Measurements from ENCODE around the gene CDAN1.
A peak's percentile ranks its signal among the peaks of the same experiment; 100 is the strongest.

Gene CDAN1

DNA sequence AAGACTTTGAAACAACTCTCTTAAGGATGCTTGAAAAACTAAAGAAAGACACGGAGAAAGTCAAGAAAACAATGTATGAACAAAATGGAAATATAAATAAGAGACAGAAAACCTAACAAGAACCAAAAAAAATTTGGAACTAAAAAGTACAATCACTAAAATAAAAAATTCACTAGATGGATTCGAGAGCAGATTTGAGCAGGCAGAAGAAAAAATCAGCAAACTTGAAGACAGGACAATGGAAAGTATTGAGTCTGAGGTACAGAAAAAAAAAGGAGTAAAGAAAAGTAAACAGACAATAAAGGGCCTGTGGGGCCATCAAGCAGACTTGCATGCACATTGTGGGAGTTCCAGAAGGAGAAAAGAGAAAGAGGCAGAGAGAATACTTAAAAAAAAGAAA, 13.4 kb upstream of the CDAN1 start:
- DNase-seq (ENCODE audit: low read depth in 1 of 2, low spot score in 1 of 2), result no peak
- in situ Hi-C loops (cut with HindIII; ENCODE audit: low pct_unique_long_range_greater_than_20kb, low sequenced_read_pairs), result no loop called here
- no peak for TF ChIP-seq JUND (IDR thresholded peaks at IDR 0.05; ENCODE audit: low read depth)

DNA sequence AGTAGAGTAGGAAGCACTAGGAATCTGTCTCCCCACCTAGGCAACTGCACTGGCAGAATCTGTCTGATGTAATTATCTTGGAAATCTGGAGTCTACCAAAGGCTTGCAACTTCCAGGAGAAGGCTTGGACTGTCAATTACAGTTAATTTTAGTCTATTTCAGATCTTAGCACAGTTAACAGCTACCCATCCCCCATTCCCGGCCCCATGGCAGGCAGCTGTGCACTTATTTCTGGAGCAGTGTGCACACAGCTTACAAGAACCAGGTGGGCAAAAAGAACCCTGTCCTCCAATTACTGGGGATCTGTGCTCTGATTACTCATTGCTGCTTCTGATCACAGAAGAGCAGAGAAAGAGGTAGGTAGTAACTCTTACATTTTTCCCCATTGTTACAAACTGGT, 12.3 kb upstream of the CDAN1 start:
- in situ Hi-C loops (cut with HindIII; ENCODE audit: low pct_unique_long_range_greater_than_20kb, low sequenced_read_pairs), result no loop called here
- TF ChIP-seq JUND (IDR thresholded peaks at IDR 0.05; ENCODE audit: low read depth), result no peak
- DNase-seq (ENCODE audit: low read depth in 1 of 2, low spot score in 1 of 2), result no peak

- DNase-seq (ENCODE audit: low read depth in 1 of 2, low spot score in 1 of 2), result no peak
- no peak for TF ChIP-seq JUND (IDR thresholded peaks at IDR 0.05; ENCODE audit: low read depth)
- in situ Hi-C loops (cut with HindIII; ENCODE audit: low pct_unique_long_range_greater_than_20kb, low sequenced_read_pairs), result no loop called here
These were observed 7.3 kb upstream of the CDAN1 start for GRCh38 chr15:42744195-42744594.

GRCh38 chr15:42742149-42742548, 5.2 kb upstream of the CDAN1 start:
- no peak for TF ChIP-seq JUND (IDR thresholded peaks at IDR 0.05; ENCODE audit: low read depth)
- in situ Hi-C loops (cut with HindIII; ENCODE audit: low pct_unique_long_range_greater_than_20kb, low sequenced_read_pairs), result no loop called here
- DNase-seq (ENCODE audit: low read depth in 1 of 2, low spot score in 1 of 2), result no peak

DNA sequence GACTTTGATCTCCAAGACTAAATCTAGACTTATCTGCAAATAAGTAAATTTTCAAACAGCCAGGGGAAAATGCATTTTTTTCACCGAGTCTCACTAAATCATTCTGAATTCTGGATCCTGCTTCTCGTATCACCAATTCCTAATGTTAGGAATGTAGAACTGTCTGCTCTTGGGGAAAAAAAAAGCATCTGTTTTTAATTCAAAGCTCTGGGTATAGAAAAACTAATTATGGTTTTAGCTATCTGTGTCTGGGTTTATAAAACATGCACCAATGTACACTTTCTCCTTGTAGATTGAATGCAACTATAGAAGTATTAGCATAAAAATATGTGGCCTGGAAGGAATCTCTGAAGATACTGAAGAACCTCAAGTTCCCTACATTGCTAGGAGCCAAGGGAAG, 4.8 kb upstream of the CDAN1 start:
- in situ Hi-C loops (cut with HindIII; ENCODE audit: low pct_unique_long_range_greater_than_20kb, low sequenced_read_pairs), result no loop called here
- DNase-seq (ENCODE audit: low read depth in 1 of 2, low spot score in 1 of 2), result no peak
- TF ChIP-seq JUND (IDR thresholded peaks at IDR 0.05; ENCODE audit: low read depth), result no peak

- in situ Hi-C loops (cut with HindIII; ENCODE audit: low pct_unique_long_range_greater_than_20kb, low sequenced_read_pairs), result no loop called here
- DNase-seq (ENCODE audit: low read depth in 1 of 2, low spot score in 1 of 2), result peak in 1 of 2 experiments; percentile 48
- no peak for TF ChIP-seq JUND (IDR thresholded peaks at IDR 0.05; ENCODE audit: low read depth)
These were observed 801 bp upstream of the CDAN1 start for GRCh38 chr15:42737529-42738328.

GRCh38 chr15:42736178-42736792, 643 bp downstream of the CDAN1 start:
- DNase-seq (ENCODE audit: low read depth in 1 of 2, low spot score in 1 of 2), result no peak
- in situ Hi-C loops (cut with HindIII; ENCODE audit: low pct_unique_long_range_greater_than_20kb, low sequenced_read_pairs), result no loop called here
- TF ChIP-seq JUND (IDR thresholded peaks at IDR 0.05; ENCODE audit: low read depth), result no peak

GRCh38 chr15:42735382-42736165, 1.4 kb downstream of the CDAN1 start:
- no peak for DNase-seq (ENCODE audit: low read depth in 1 of 2, low spot score in 1 of 2)
- in situ Hi-C loops (cut with HindIII; ENCODE audit: low pct_unique_long_range_greater_than_20kb, low sequenced_read_pairs), result no loop called here
- no peak for TF ChIP-seq JUND (IDR thresholded peaks at IDR 0.05; ENCODE audit: low read depth)

- TF ChIP-seq JUND (IDR thresholded peaks at IDR 0.05; ENCODE audit: low read depth), result no peak
- DNase-seq (ENCODE audit: low read depth in 1 of 2, low spot score in 1 of 2), result no peak
- in situ Hi-C loops (cut with HindIII; ENCODE audit: low pct_unique_long_range_greater_than_20kb, low sequenced_read_pairs), result no loop called here
These were observed 2.8 kb downstream of the CDAN1 start for GRCh38 chr15:42734076-42734672.

- TF ChIP-seq JUND (IDR thresholded peaks at IDR 0.05; ENCODE audit: low read depth), result no peak
- in situ Hi-C loops (cut with HindIII; ENCODE audit: low pct_unique_long_range_greater_than_20kb, low sequenced_read_pairs), result no loop called here
- no peak for DNase-seq (ENCODE audit: low read depth in 1 of 2, low spot score in 1 of 2)
These were observed 3.9 kb downstream of the CDAN1 start for GRCh38 chr15:42733027-42733426.

DNA sequence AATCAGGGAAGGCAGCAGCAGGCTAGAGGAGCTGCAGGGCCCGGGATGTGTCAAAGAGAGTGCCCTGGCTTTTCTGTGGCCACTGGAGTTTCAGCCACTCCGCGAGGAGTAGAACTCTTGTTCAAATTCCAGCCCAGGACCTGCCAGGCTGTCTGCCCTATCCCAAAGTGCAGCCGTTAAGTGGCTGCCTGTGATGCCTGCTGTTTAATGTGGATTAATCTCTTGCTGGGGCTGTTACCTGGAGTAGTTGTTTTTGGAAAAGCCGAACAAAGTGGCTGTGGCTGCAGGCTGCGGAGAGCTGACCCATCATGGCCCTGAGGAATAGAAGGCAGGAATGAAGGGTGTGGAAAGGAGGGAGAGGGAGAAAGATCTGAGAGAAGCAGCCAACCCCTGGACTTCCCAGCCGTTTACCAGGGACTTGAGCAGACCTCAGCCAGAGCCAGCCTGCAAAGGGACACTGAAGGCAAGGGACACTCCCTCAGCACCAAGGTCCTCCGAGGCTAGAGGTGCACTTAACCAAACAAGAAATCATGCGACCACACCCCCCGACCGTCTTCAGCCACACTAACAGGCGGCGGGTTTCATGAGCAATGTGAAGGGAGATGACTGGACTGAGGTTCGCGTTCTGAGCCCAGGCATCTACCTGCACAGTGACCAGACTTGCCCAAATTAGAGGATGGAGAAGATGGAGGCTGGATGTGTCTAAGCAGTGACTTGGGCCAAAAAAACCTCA, 4.7 kb downstream of the CDAN1 start:
- no peak for DNase-seq (ENCODE audit: low read depth in 1 of 2, low spot score in 1 of 2)
- in situ Hi-C loops (cut with HindIII; ENCODE audit: low pct_unique_long_range_greater_than_20kb, low sequenced_read_pairs), result no loop called here
- no peak for TF ChIP-seq JUND (IDR thresholded peaks at IDR 0.05; ENCODE audit: low read depth)

- in situ Hi-C loops (cut with HindIII; ENCODE audit: low pct_unique_long_range_greater_than_20kb, low sequenced_read_pairs), result no loop called here
- no peak for TF ChIP-seq JUND (IDR thresholded peaks at IDR 0.05; ENCODE audit: low read depth)
- DNase-seq (ENCODE audit: low read depth in 1 of 2, low spot score in 1 of 2), result no peak
These were observed 5.5 kb downstream of the CDAN1 start for GRCh38 chr15:42731461-42731860.

Measured in T47D (cell line).